NB4 (cell line): ENCODE results near the gene COL6A3.

Source experiments
- MAX ChIP-seq: IDR thresholded peaks from 2 replicates; pipeline ENCODE4 v1.6.1; 2011; ENCODE audit warnings: low read depth, low read length
- TF ChIP-seq, protein P1 (sequence below): IDR thresholded peaks from one replicate; pipeline ENCODE4 v1.5.1; 2012; ENCODE audit warnings: low read depth, low read length

GRCh38 chr2:237389831-237390230 is 24.1 kb downstream of the COL6A3 start:
- TF ChIP-seq, protein P1, sequence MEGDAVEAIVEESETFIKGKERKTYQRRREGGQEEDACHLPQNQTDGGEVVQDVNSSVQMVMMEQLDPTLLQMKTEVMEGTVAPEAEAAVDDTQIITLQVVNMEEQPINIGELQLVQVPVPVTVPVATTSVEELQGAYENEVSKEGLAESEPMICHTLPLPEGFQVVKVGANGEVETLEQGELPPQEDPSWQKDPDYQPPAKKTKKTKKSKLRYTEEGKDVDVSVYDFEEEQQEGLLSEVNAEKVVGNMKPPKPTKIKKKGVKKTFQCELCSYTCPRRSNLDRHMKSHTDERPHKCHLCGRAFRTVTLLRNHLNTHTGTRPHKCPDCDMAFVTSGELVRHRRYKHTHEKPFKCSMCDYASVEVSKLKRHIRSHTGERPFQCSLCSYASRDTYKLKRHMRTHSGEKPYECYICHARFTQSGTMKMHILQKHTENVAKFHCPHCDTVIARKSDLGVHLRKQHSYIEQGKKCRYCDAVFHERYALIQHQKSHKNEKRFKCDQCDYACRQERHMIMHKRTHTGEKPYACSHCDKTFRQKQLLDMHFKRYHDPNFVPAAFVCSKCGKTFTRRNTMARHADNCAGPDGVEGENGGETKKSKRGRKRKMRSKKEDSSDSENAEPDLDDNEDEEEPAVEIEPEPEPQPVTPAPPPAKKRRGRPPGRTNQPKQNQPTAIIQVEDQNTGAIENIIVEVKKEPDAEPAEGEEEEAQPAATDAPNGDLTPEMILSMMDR: no peak
- no peak for TF ChIP-seq MAX
